HepG2 (cell line): ENCODE results near the gene GYS1. TPM values are rescaled to one million over a fixed set of nuclear protein-coding genes. Genes with fewer than 3 reads are reported as not detected.
A peak's percentile ranks its signal among the peaks of the same experiment; 100 is the strongest.

Experiments
- SNAI1 ChIP-seq: sonication (generic); formaldehyde crosslinking; IDR thresholded peaks from 2 replicates; pipeline ENCODE4 v1.5.0; 2020; ENCODE audit warnings: mild to moderate bottlenecking, missing genetic modification reagents, borderline replicate concordance
- SNAPC2 ChIP-seq: sonication (generic); formaldehyde crosslinking; IDR thresholded peaks from 2 replicates; pipeline ENCODE4 v1.8.1; 2022; ENCODE audit warnings: mild to moderate bottlenecking, missing genetic modification reagents
- ZBTB4 ChIP-seq: sonication (generic); formaldehyde crosslinking; IDR thresholded peaks from 2 replicates; pipeline ENCODE4 v1.4.0; 2020; ENCODE audit warnings: missing genetic modification reagents, mild to moderate bottlenecking, borderline replicate concordance
- ZNF33B ChIP-seq: sonication (generic); formaldehyde crosslinking; IDR thresholded peaks from 2 replicates; pipeline ENCODE4 v1.5.1; 2020; ENCODE audit warnings: mild to moderate bottlenecking, missing genetic modification reagents
- ZNF550 ChIP-seq: sonication (generic); formaldehyde crosslinking; IDR thresholded peaks from 2 replicates; pipeline ENCODE4 v1.4.0; 2020; ENCODE audit warnings: mild to moderate bottlenecking, missing genetic modification reagents, borderline replicate concordance
- ZNF704 ChIP-seq: sonication (generic); formaldehyde crosslinking; IDR thresholded peaks from 2 replicates; pipeline ENCODE4 v1.8.1; 2023; ENCODE audit warnings: mild to moderate bottlenecking, inconsistent platforms, moderate library complexity, missing genetic modification reagents, borderline replicate concordance
- ZNF740 ChIP-seq: sonication (generic); formaldehyde crosslinking; IDR thresholded peaks from 2 replicates; pipeline ENCODE4 v1.4.0; 2020; ENCODE audit warnings: missing genetic modification reagents
- polyA plus RNA-seq, 8 experiments: library from polyadenylated mRNA; depleted of rRNA in 3 of 8; stranded (reverse) in 7 of 8; unstranded in 1 of 8; fragments of >200 nt; fragmentation: Illumina TruSeq in 4 of 8; extraction: Trizol in 4 of 8; gene quantifications; 2 replicates each; pipeline versions ENCODE4 v1.2.1 to v1.2.3, GENCODE V29; 2011 to 2016; ENCODE audit warnings: low read depth in 4 of 8, missing spikeins in 1 of 8, mixed read lengths in 1 of 8; ENCODE audit not compliant: insufficient read depth in 1 of 8
- total RNA-seq, 5 experiments: library from RNA; depleted of rRNA; stranded (reverse); fragments of >200 nt; fragmentation: Illumina TruSeq; extraction: Trizol; gene quantifications; 2 replicates each; pipeline ENCODE4 v1.2.3, GENCODE V29; 2016; ENCODE audit warnings: low read depth in 1 of 5
- TF ChIP-seq, protein P1 (sequence below): sonication (generic); formaldehyde crosslinking; IDR thresholded peaks from one replicate; pipeline ENCODE4 v1.5.1; 2020; ENCODE audit warnings: mild to moderate bottlenecking, missing genetic modification reagents; ENCODE audit errors: not compliant biosample characterization
- TF ChIP-seq, protein P2 (sequence below): sonication (generic); formaldehyde crosslinking; IDR thresholded peaks from 2 replicates; pipeline ENCODE4 v1.8.1; 2023; ENCODE audit warnings: missing genetic modification reagents, mild to moderate bottlenecking, borderline replicate concordance
- TF ChIP-seq, protein P3 (sequence below): IDR thresholded peaks from 2 replicates; pipeline ENCODE4 v1.6.1; 2012; ENCODE audit warnings: low read length, improper control_type of control experiment

GYS1 gene
- total and polyA plus RNA-seq, 2 of the 13 experiments (the other 11 are each of a cell fraction or from before 2014, with no cell fraction given) = 18.4 to 42.1 TPM

DNA sequence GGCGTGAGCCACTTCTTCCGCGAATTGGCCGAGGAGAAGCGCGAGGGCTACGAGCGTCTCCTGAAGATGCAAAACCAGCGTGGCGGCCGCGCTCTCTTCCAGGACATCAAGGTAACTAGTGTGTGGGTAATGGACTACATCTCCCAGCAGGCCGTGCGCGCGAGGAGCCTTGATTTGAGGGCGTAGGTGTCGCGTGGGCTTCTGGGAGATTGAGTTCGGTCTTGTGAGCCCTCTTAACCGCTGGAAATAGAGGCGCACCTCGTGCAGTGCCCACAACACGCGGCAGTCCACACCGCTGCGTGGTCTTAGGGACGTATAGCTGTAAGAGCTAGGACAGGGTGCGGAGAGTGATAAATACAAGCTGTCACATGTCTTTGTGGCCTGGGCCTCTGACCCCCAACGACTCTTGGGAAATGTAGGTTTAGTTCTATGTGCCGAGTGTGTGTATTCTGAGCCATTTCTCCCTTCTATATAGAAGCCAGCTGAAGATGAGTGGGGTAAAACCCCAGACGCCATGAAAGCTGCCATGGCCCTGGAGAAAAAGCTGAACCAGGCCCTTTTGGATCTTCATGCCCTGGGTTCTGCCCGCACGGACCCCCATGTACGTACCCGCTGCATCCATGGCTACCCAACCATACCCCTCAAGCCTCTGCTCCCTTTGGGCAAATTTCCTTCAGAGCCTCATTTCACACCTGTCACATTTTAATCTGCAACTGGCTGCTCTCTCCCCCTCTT lies 27.1 kb downstream of the GYS1 start (continued):
- TF ChIP-seq ZNF740 (CRISPR knock-in tag) (no peak), ZBTB4 (peak; percentile 15; the same call in 1 of the 2 replicates), ZNF550 (no peak), SNAPC2 (CRISPR knock-in tag) (no peak; the same call in 1 of the 2 replicates), SNAI1 (no peak), ZNF704 (CRISPR knock-in tag) (0 out of 2 replicates have a peak, but pooled peaks have one; percentile 25), ZNF33B (CRISPR knock-in tag) (no peak; the same call in 1 of the 2 replicates)
- TF ChIP-seq, protein P1, sequence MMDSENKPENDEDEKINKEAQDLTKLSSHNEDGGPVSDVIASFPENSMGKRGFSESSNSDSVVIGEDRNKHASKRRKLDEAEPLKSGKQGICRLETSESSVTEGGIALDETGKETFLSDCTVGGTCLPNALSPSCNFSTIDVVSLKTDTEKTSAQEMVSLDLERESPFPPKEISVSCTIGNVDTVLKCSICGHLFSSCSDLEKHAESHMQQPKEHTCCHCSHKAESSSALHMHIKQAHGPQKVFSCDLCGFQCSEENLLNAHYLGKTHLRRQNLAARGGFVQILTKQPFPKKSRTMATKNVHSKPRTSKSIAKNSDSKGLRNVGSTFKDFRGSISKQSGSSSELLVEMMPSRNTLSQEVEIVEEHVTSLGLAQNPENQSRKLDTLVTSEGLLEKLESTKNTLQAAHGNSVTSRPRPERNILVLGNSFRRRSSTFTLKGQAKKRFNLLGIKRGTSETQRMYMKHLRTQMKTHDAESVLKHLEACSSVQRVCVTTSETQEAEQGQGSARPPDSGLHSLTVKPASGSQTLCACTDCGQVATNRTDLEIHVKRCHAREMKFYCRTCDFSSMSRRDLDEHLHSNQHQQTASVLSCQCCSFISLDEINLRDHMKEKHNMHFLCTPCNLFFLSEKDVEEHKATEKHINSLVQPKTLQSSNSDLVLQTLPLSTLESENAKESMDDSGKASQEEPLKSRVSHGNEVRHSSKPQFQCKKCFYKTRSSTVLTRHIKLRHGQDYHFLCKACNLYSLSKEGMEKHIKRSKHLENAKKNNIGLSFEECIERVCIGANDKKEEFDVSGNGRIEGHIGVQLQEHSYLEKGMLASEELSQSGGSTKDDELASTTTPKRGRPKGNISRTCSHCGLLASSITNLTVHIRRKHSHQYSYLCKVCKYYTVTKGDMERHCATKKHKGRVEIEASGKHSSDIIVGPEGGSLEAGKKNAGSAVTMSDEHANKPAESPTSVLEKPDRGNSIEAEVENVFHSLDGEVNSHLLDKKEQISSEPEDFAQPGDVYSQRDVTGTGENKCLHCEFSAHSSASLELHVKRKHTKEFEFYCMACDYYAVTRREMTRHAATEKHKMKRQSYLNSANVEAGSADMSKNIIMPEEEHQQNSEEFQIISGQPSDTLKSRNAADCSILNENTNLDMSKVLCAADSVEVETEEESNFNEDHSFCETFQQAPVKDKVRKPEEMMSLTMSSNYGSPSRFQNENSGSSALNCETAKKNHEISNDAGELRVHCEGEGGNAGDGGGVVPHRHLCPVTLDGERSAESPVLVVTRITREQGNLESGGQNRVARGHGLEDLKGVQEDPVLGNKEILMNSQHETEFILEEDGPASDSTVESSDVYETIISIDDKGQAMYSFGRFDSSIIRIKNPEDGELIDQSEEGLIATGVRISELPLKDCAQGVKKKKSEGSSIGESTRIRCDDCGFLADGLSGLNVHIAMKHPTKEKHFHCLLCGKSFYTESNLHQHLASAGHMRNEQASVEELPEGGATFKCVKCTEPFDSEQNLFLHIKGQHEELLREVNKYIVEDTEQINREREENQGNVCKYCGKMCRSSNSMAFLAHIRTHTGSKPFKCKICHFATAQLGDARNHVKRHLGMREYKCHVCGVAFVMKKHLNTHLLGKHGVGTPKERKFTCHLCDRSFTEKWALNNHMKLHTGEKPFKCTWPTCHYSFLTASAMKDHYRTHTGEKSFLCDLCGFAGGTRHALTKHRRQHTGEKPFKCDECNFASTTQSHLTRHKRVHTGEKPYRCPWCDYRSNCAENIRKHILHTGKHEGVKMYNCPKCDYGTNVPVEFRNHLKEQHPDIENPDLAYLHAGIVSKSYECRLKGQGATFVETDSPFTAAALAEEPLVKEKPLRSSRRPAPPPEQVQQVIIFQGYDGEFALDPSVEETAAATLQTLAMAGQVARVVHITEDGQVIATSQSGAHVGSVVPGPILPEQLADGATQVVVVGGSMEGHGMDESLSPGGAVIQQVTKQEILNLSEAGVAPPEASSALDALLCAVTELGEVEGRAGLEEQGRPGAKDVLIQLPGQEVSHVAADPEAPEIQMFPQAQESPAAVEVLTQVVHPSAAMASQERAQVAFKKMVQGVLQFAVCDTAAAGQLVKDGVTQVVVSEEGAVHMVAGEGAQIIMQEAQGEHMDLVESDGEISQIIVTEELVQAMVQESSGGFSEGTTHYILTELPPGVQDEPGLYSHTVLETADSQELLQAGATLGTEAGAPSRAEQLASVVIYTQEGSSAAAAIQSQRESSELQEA (CRISPR knock-in tag) = peak; percentile 2
- TF ChIP-seq, protein P2, sequence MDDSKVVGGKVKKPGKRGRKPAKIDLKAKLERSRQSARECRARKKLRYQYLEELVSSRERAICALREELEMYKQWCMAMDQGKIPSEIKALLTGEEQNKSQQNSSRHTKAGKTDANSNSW = no peak
- TF ChIP-seq, protein P3, sequence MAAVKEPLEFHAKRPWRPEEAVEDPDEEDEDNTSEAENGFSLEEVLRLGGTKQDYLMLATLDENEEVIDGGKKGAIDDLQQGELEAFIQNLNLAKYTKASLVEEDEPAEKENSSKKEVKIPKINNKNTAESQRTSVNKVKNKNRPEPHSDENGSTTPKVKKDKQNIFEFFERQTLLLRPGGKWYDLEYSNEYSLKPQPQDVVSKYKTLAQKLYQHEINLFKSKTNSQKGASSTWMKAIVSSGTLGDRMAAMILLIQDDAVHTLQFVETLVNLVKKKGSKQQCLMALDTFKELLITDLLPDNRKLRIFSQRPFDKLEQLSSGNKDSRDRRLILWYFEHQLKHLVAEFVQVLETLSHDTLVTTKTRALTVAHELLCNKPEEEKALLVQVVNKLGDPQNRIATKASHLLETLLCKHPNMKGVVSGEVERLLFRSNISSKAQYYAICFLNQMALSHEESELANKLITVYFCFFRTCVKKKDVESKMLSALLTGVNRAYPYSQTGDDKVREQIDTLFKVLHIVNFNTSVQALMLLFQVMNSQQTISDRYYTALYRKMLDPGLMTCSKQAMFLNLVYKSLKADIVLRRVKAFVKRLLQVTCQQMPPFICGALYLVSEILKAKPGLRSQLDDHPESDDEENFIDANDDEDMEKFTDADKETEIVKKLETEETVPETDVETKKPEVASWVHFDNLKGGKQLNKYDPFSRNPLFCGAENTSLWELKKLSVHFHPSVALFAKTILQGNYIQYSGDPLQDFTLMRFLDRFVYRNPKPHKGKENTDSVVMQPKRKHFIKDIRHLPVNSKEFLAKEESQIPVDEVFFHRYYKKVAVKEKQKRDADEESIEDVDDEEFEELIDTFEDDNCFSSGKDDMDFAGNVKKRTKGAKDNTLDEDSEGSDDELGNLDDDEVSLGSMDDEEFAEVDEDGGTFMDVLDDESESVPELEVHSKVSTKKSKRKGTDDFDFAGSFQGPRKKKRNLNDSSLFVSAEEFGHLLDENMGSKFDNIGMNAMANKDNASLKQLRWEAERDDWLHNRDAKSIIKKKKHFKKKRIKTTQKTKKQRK = no peak
